Osteoblast (primary cell): ENCODE data around the gene PLAAT1. TPM values are rescaled to one million over a fixed set of nuclear protein-coding genes. Genes with fewer than 3 reads are reported as not detected.
A peak's percentile ranks its signal among the peaks of the same experiment; 100 is the strongest.

ENCODE experiments used
- DNase-seq: peaks from one replicate; pipeline ENCODE4 v3.0.0; 2011; ENCODE audit warnings: low spot score, mixed read lengths; ENCODE audit not compliant: insufficient read length; ENCODE audit errors: missing footprints
- H2AFZ ChIP-seq: 2 replicates; pipeline ENCODE4 v1.6.0; 2011; ENCODE audit warnings: mild to moderate bottlenecking, low read length
- H3K27ac ChIP-seq: 2 replicates; pipeline ENCODE4 v1.5.1; 2011; ENCODE audit warnings: mild to moderate bottlenecking, low read depth, low read length, moderate library complexity
- H3K27me3 ChIP-seq: 2 replicates; pipeline ENCODE4 v1.6.0; 2012; ENCODE audit warnings: mild to moderate bottlenecking, control low read depth, inconsistent platforms, low read length, moderate library complexity; ENCODE audit not compliant: insufficient read depth
- H3K36me3 ChIP-seq: 2 replicates; pipeline ENCODE4 v1.5.1; 2011; ENCODE audit warnings: mild to moderate bottlenecking, low read length, control low read depth, moderate library complexity; ENCODE audit not compliant: insufficient read depth
- H3K4me1 ChIP-seq: 2 replicates; pipeline ENCODE4 v1.5.1; 2011; ENCODE audit warnings: mild to moderate bottlenecking, low read length, control low read depth, moderate library complexity; ENCODE audit not compliant: insufficient read depth
- H3K4me2 ChIP-seq: 2 replicates; pipeline ENCODE4 v1.6.0; 2011; ENCODE audit warnings: mild to moderate bottlenecking, low read length; ENCODE audit not compliant: insufficient read depth
- H3K4me3 ChIP-seq: fragments of 200-600 bp; sonication (generic); 3 replicates; pipeline ENCODE4 v1.5.1; 2012; ENCODE audit warnings: mild to moderate bottlenecking, low read length, inconsistent platforms; ENCODE audit not compliant: insufficient read depth
- H3K79me2 ChIP-seq: 2 replicates; pipeline ENCODE4 v1.6.0; 2012; ENCODE audit warnings: mild to moderate bottlenecking, low read length, control low read depth, inconsistent platforms; ENCODE audit not compliant: insufficient read depth
- H3K9me3 ChIP-seq: 2 replicates; pipeline ENCODE4 v1.5.1; 2011; ENCODE audit warnings: low read depth, low read length, control low read depth
- H4K20me1 ChIP-seq: 2 replicates; pipeline ENCODE4 v1.6.0; 2012; ENCODE audit warnings: mild to moderate bottlenecking, low read length, control low read depth; ENCODE audit not compliant: insufficient read depth
- CTCF ChIP-seq: IDR thresholded peaks from 2 replicates; pipeline ENCODE4 v1.5.1; 2011; ENCODE audit warnings: mild to moderate bottlenecking, low read depth, low read length, moderate library complexity; ENCODE audit errors: extremely low read depth
- total RNA-seq: library from RNA; depleted of rRNA; stranded (reverse); fragments of >200 nt; gene quantifications from 2 replicates; pipeline ENCODE4 v1.2.3, GENCODE V29; 2012

Gene PLAAT1
- total RNA-seq, 1 donor, result under 0.01 TPM

- H3K27ac ChIP-seq, result no peak overlapping the region
- H3K36me3 ChIP-seq, result no peaks in the 10 kb centered on the region
- H4K20me1 ChIP-seq, result no peaks in the 10 kb centered on the region
- H3K4me1 ChIP-seq, result no peaks in the 10 kb centered on the region
- H3K79me2 ChIP-seq, result no peaks in the 10 kb centered on the region
- no peak for DNase-seq
- H3K9me3 ChIP-seq, result no peaks in the 10 kb centered on the region
- no peak overlapping the region for H2AFZ ChIP-seq
- H3K4me3 ChIP-seq, result no peak overlapping the region
- TF ChIP-seq CTCF, result no peak
- peaks cover 5% of the 10 kb centered on the region for H3K27me3 ChIP-seq
- no peak overlapping the region for H3K4me2 ChIP-seq
Observed at GRCh38 chr3:193237030-193237429, 4.0 kb upstream of the PLAAT1 start.

GRCh38 chr3:193240436-193240849 is 579 bp upstream of the PLAAT1 start:
- Histone ChIP-seq H3K9me3 (no peaks in the 10 kb centered on the region), H4K20me1 (no peaks in the 10 kb centered on the region), H3K4me1 (no peaks in the 10 kb centered on the region), H2AFZ (no peak overlapping the region), H3K4me3 (peak overlapping the region; percentile 49), H3K36me3 (no peaks in the 10 kb centered on the region), H3K27me3 (peaks cover 5% of the 10 kb centered on the region), H3K27ac (no peak overlapping the region), H3K4me2 (peak overlapping the region; percentile 65), H3K79me2 (no peaks in the 10 kb centered on the region)
- peak; percentile 18 for DNase-seq
- TF ChIP-seq CTCF, result no peak

- Histone ChIP-seq H3K4me2 (no peak overlapping the region), H2AFZ (no peak overlapping the region), H3K27me3 (peaks cover 5% of the 10 kb centered on the region), H3K27ac (no peak overlapping the region), H3K4me1 (no peaks in the 10 kb centered on the region), H3K9me3 (no peaks in the 10 kb centered on the region), H4K20me1 (no peaks in the 10 kb centered on the region), H3K36me3 (no peaks in the 10 kb centered on the region), H3K4me3 (no peak overlapping the region), H3K79me2 (no peaks in the 10 kb centered on the region)
- TF ChIP-seq CTCF, result no peak
- peak; percentile 41 for DNase-seq
Observed at GRCh38 chr3:193241716-193242115, 694 bp downstream of the PLAAT1 start.

- TF ChIP-seq CTCF, result no peak
- Histone ChIP-seq H4K20me1 (no peaks in the 10 kb centered on the region), H3K36me3 (no peaks in the 10 kb centered on the region), H3K4me3 (no peak overlapping the region), H3K27ac (no peak overlapping the region), H3K79me2 (no peaks in the 10 kb centered on the region), H3K4me1 (no peaks in the 10 kb centered on the region), H3K4me2 (no peak overlapping the region), H3K9me3 (no peaks in the 10 kb centered on the region), H3K27me3 (peaks cover 5% of the 10 kb centered on the region), H2AFZ (no peak overlapping the region)
- peak; percentile 30 for DNase-seq
Observed at GRCh38 chr3:193243571-193243970, 2.5 kb downstream of the PLAAT1 start.
